DMS114 treated with DMSO at 0.1 percent for 48 hours (cell line): Measurements from ENCODE around the gene CEP89.
A peak's percentile ranks its signal among the peaks of the same experiment; 100 is the strongest.
"Not testable (repeated sequence)": the region's sequence is repeated elsewhere in the genome, so short reads cannot be mapped to it uniquely, and the experiment has no call there.

Experiments used
- DNase-seq: peaks from one replicate; lab custom pipeline; 2025; ENCODE audit not compliant: unreplicated experiment; lab: John Stamatoyannopoulos, UW

The CEP89 gene

GRCh38 chr19:32971715-32972540 lies at the start of gene CEP89, which contains the start of gene FAAP24:
Gene CEP89, minus strand, starts transcription at chr19:32971958. Its CDS starts 84 bp downstream, at chr19:32971874.
Gene FAAP24, plus strand, starts transcription at chr19:32972242. Its CDS starts 955 bp downstream, at chr19:32973197.
- DNase-seq, result peak; percentile 99

GRCh38 chr19:33010891-33011290 lies 39.1 kb upstream of the CEP89 start:
- not testable (repeated sequence) for DNase-seq

- no peak for DNase-seq
These were observed 37.0 kb upstream of the CEP89 start for GRCh38 chr19:33008738-33009137.

GRCh38 chr19:33005440-33005839 lies 33.7 kb upstream of the CEP89 start:
- DNase-seq, result no peak

- not testable (repeated sequence) for DNase-seq
These were observed 31.8 kb upstream of the CEP89 start for GRCh38 chr19:33003424-33004024.

- not testable (repeated sequence) for DNase-seq
These were observed 30.5 kb upstream of the CEP89 start for GRCh38 chr19:33002126-33002865.

- DNase-seq, result no peak
These were observed 29.2 kb upstream of the CEP89 start for GRCh38 chr19:33000910-33001309.

- no peak for DNase-seq
These were observed 28.8 kb upstream of the CEP89 start for GRCh38 chr19:33000510-33000909.

GRCh38 chr19:32998722-32999121 lies 27.0 kb upstream of the CEP89 start:
- DNase-seq, result no peak

GRCh38 chr19:32997716-32998355 lies 26.1 kb upstream of the CEP89 start:
- DNase-seq, result no peak

- not testable (repeated sequence) for DNase-seq
These were observed 25.3 kb upstream of the CEP89 start for GRCh38 chr19:32997061-32997464.

- DNase-seq, result not testable (repeated sequence)
These were observed 24.2 kb upstream of the CEP89 start for GRCh38 chr19:32995966-32996365.

- DNase-seq, result no peak
These were observed 17.0 kb upstream of the CEP89 start for GRCh38 chr19:32988724-32989123.

GRCh38 chr19:32988254-32988653 lies 16.5 kb upstream of the CEP89 start:
- DNase-seq, result not testable (repeated sequence)

GRCh38 chr19:32982488-32982887 lies 10.7 kb upstream of the CEP89 start:
- DNase-seq, result not testable (repeated sequence)

- DNase-seq, result not testable (repeated sequence)
These were observed 8.0 kb upstream of the CEP89 start for GRCh38 chr19:32979807-32980206.

- DNase-seq, result not testable (repeated sequence)
These were observed 6.1 kb upstream of the CEP89 start for GRCh38 chr19:32977813-32978212.

- DNase-seq, result no peak
These were observed 5.5 kb upstream of the CEP89 start for GRCh38 chr19:32977280-32977679.

- peak; percentile 64 for DNase-seq
These were observed 4.6 kb upstream of the CEP89 start for GRCh38 chr19:32976223-32976805.

- no peak for DNase-seq
These were observed 654 bp downstream of the CEP89 start for GRCh38 chr19:32971012-32971595.
